Loucy (cell line): ENCODE measurements around the gene TRIM41.
A peak's percentile ranks its signal among the peaks of the same experiment; 100 is the strongest.

Source experiments
- H2AFZ ChIP-seq: fragments of 200-600 bp; sonication (generic); 2 replicates; pipeline ENCODE4 v1.6.0; 2016; ENCODE audit warnings: antibody characterized with exemption, mild to moderate bottlenecking, low read length, moderate library complexity
- H3F3A ChIP-seq: fragments of 200-600 bp; 2 replicates; pipeline ENCODE4 v1.6.0; 2016; ENCODE audit warnings: antibody characterized with exemption, low read depth, mild to moderate bottlenecking
- H3K27me3 ChIP-seq: fragments of 200-600 bp; sonication (generic); 2 replicates; pipeline ENCODE4 v1.6.1; 2014; ENCODE audit warnings: low read length, mild to moderate bottlenecking; ENCODE audit not compliant: insufficient read depth, poor library complexity, severe bottlenecking
- H3K36me3 ChIP-seq: fragments of 200-600 bp; sonication (generic); 2 replicates; pipeline ENCODE4 v1.6.1; 2016; ENCODE audit warnings: low read length; ENCODE audit not compliant: insufficient read depth
- H3K4me1 ChIP-seq: fragments of 200-600 bp; sonication (generic); 2 replicates; pipeline ENCODE4 v1.5.1; 2014; ENCODE audit warnings: low read length, mild to moderate bottlenecking; ENCODE audit not compliant: insufficient read depth, poor library complexity, severe bottlenecking
- H3K4me2 ChIP-seq: fragments of 200-600 bp; sonication (generic); 2 replicates; pipeline ENCODE4 v1.6.0; 2014; ENCODE audit warnings: antibody characterized with exemption, low read length, low read depth, mild to moderate bottlenecking; ENCODE audit not compliant: poor library complexity, severe bottlenecking
- H3K4me3 ChIP-seq: fragments of 200-600 bp; sonication (generic); 2 replicates; pipeline ENCODE4 v1.5.1; 2014; ENCODE audit warnings: low read length, mild to moderate bottlenecking, mixed read lengths; ENCODE audit not compliant: poor library complexity, severe bottlenecking
- H3K79me2 ChIP-seq: fragments of 200-600 bp; sonication (generic); 2 replicates; pipeline ENCODE4 v1.6.1; 2014; ENCODE audit warnings: low read length; ENCODE audit not compliant: insufficient read depth
- H3K9ac ChIP-seq: fragments of 200-600 bp; sonication (generic); 2 replicates; pipeline ENCODE4 v1.6.0; 2014; ENCODE audit warnings: mild to moderate bottlenecking, low read depth, low read length, moderate library complexity; ENCODE audit not compliant: poor library complexity, severe bottlenecking
- H3K9me2 ChIP-seq: fragments of 200-600 bp; sonication (generic); replicated peaks from 2 replicates; pipeline ENCODE4 v1.6.1; 2016; ENCODE audit warnings: low read depth, low read length, mixed read lengths
- H3K9me3 ChIP-seq: fragments of 200-600 bp; sonication (generic); 2 replicates; pipeline ENCODE4 v1.6.1; 2014; ENCODE audit warnings: mild to moderate bottlenecking, antibody characterized with exemption, low read length, low read depth; ENCODE audit not compliant: insufficient read depth
- H4K20me1 ChIP-seq: fragments of 200-600 bp; sonication (generic); 2 replicates; pipeline ENCODE4 v1.6.0; 2014; ENCODE audit warnings: antibody characterized with exemption, low read length, mild to moderate bottlenecking; ENCODE audit not compliant: insufficient read depth, poor library complexity, severe bottlenecking
- CTCF ChIP-seq: fragments of 200-600 bp; sonication (generic); conservative IDR thresholded peaks from 2 replicates; pipeline ENCODE4 v1.5.1; 2014; ENCODE audit warnings: mild to moderate bottlenecking, antibody characterized with exemption, low read length
- EZH2phosphoT487 ChIP-seq: fragments of 200-600 bp; IDR thresholded peaks from 2 replicates; pipeline ENCODE4 v1.6.1; 2018; ENCODE audit warnings: antibody characterized with exemption, mild to moderate bottlenecking, moderate library complexity, borderline replicate concordance

The TRIM41 gene

GRCh38 chr5:181236954-181237641, 14.0 kb downstream of the TRIM41 start:
- TF ChIP-seq CTCF: no peak
- no peak for TF ChIP-seq EZH2phosphoT487
- H3F3A ChIP-seq: peaks cover 3% of the 10 kb centered on the region; the same call in 1 of the 2 replicates

GRCh38 chr5:181237729-181238385, 14.8 kb downstream of the TRIM41 start:
- Histone ChIP-seq H3K4me2 (peak overlapping the region; percentile 48), H3K9me3 (no peaks in the 10 kb centered on the region), H3K79me2 (peaks cover 61% of the 10 kb centered on the region), H4K20me1 (peaks cover 62% of the 10 kb centered on the region), H3F3A (peaks cover 3% of the 10 kb centered on the region; the same call in 1 of the 2 replicates), H3K4me3 (peak overlapping the region; percentile 9), H3K36me3 (peaks cover 46% of the 10 kb centered on the region; the same call in 1 of the 2 replicates), H3K9me2 (no peaks in the 10 kb centered on the region), H3K4me1 (peaks cover 12% of the 10 kb centered on the region), H2AFZ (no peak overlapping the region), H3K9ac (no peak overlapping the region), H3K27me3 (no peaks in the 10 kb centered on the region)
- TF ChIP-seq CTCF: no peak
- TF ChIP-seq EZH2phosphoT487: no peak

More at GRCh38 chr5:181236954-181237641, 14.0 kb downstream of the TRIM41 start:
- Histone ChIP-seq H3K4me2 (peak overlapping the region; percentile 48), H3K27me3 (no peaks in the 10 kb centered on the region), H4K20me1 (peaks cover 55% of the 10 kb centered on the region), H3K36me3 (peaks cover 46% of the 10 kb centered on the region; the same call in 1 of the 2 replicates), H3K79me2 (peaks cover 53% of the 10 kb centered on the region), H3K9me3 (no peaks in the 10 kb centered on the region), H3K4me3 (no peak overlapping the region), H2AFZ (no peak overlapping the region), H3K9ac (no peak overlapping the region), H3K9me2 (no peaks in the 10 kb centered on the region), H3K4me1 (peaks cover 12% of the 10 kb centered on the region)

GRCh38 chr5:181239062-181239663, 16.1 kb downstream of the TRIM41 start:
- H3K79me2 ChIP-seq: peaks cover 70% of the 10 kb centered on the region
- H3K9me2 ChIP-seq: no peaks in the 10 kb centered on the region
- peak overlapping the region; percentile 48 for H3K4me2 ChIP-seq
- H3K27me3 ChIP-seq: peaks cover 5% of the 10 kb centered on the region
- no peak overlapping the region for H3K9ac ChIP-seq
- H3K4me1 ChIP-seq: peaks cover 12% of the 10 kb centered on the region
- no peaks in the 10 kb centered on the region for H3K9me3 ChIP-seq
- TF ChIP-seq CTCF (no peak), EZH2phosphoT487 (no peak)
- H4K20me1 ChIP-seq: peaks cover 67% of the 10 kb centered on the region
- no peak overlapping the region for H2AFZ ChIP-seq
- peaks cover 3% of the 10 kb centered on the region; the same call in 1 of the 2 replicates for H3F3A ChIP-seq
- peak overlapping the region; percentile 17 for H3K4me3 ChIP-seq
- H3K36me3 ChIP-seq: peaks cover 46% of the 10 kb centered on the region; the same call in 1 of the 2 replicates
